Testis (tissue), 3 donors: ENCODE results near the gene PLSCR2. TPM values are rescaled to one million over a fixed set of nuclear protein-coding genes. Genes with fewer than 3 reads are reported as not detected.

Experiments
- DNase-seq: peaks from one replicate; pipeline ENCODE4 v3.0.0-alpha.2; 2019
- H3K27ac ChIP-seq, 2 donors: fragments of 200-600 bp; sonication (generic); one replicate each; pipeline ENCODE4 v1.5.1; 2019
- H3K27me3 ChIP-seq: fragments of 200-600 bp; sonication (generic); one replicate; pipeline ENCODE4 v1.5.1; 2019
- H3K36me3 ChIP-seq: fragments of 200-600 bp; sonication (generic); one replicate; pipeline ENCODE4 v1.5.1; 2017; ENCODE audit warnings: low read depth; ENCODE audit errors: missing control alignments
- H3K4me1 ChIP-seq: fragments of 200-600 bp; sonication (generic); one replicate; pipeline ENCODE4 v1.5.1; 2019
- H3K4me3 ChIP-seq, 2 donors: fragments of 200-600 bp; sonication (generic); one replicate each; pipeline ENCODE4 v1.5.1; 2017 to 2019
- H3K9me3 ChIP-seq: fragments of 200-600 bp; sonication (generic); one replicate; pipeline ENCODE4 v1.5.1; 2017
- CTCF ChIP-seq, 3 experiments: fragments of 450-650 bp in 2 of 3; fragments of 200-600 bp in 1 of 3; sonication (generic) in 1 of 3; IDR thresholded peaks; one replicate each; pipeline ENCODE4 v1.5.1; 2016 to 2019; ENCODE audit warnings: antibody characterized with exemption in 3 of 3, mild to moderate bottlenecking in 2 of 3, moderate library complexity in 1 of 3
- POLR2A ChIP-seq: fragments of 450-650 bp; IDR thresholded peaks from one replicate; pipeline ENCODE4 v1.6.1; 2017; ENCODE audit warnings: antibody characterized with exemption, mild to moderate bottlenecking, moderate library complexity
- WGBS, 2 donors: methylation state at CpG; one replicate each; pipeline ENCODE4 v1.1.5; 2018; 5-methylcytosine and 5-hydroxymethylcytosine counted together
- intact Hi-C: fragments of 100-400 bp; cut with DNase I; formaldehyde crosslinking; loops from one replicate; pipeline ENCODE4 v1.15.1; 2023; ENCODE audit warnings: low total_unique reads
- polyA plus RNA-seq: library from polyadenylated mRNA; stranded (reverse); fragments of 350-450 nt; fragmentation: Illumina TruSeq; extraction: RNeasy Lipid Tissue Mini Kit (QIAGEN cat#74804); gene quantifications from one replicate; pipeline ENCODE4 v1.2.3, GENCODE V29; 2014; ENCODE audit warnings: low read depth, low replicate concordance; ENCODE audit not compliant: insufficient read depth
- total RNA-seq, 2 donors: library from RNA; depleted of rRNA; stranded (reverse); fragments of >200 nt; gene quantifications; one replicate each; pipeline ENCODE4 v1.2.3, GENCODE V29; 2016

The PLSCR2 gene
- total and polyA plus RNA-seq, 3 donors from 2014 or later: 6.5 to 34.8 (median 9.4) TPM

- Histone ChIP-seq H3K27me3 (no peaks in the 10 kb centered on the region), H3K9me3 (no peaks in the 10 kb centered on the region), H3K4me3 (no peak overlapping the region), H3K27ac (no peak overlapping the region), H3K4me1 (peaks cover 4% of the 10 kb centered on the region), H3K36me3 (no peaks in the 10 kb centered on the region)
- WGBS, 2 donors: 74 to 76% methylated on average over 6 of the region's 6 CpGs
- no peak for TF ChIP-seq POLR2A
- TF ChIP-seq CTCF (IDR thresholded peaks at IDR 0.05): no peak
- DNase-seq: no peak
- intact Hi-C loops: no loop called here
These were observed 3.5 kb downstream of the PLSCR2 start for GRCh38 chr3:146465693-146466465.

- 81% methylated on average over 1 of the region's 1 CpG for WGBS, 2 donors
- TF ChIP-seq POLR2A: no peak
These were observed 4.6 kb downstream of the PLSCR2 start for GRCh38 chr3:146464783-146465182.

GRCh38 chr3:146464005-146464595 lies 5.3 kb downstream of the PLSCR2 start:
- WGBS, 2 donors: 91 to 92% methylated on average over 2 of the region's 2 CpGs
- Histone ChIP-seq H3K9me3 (no peaks in the 10 kb centered on the region), H3K27ac (no peak overlapping the region), H3K4me3 (no peak overlapping the region), H3K27me3 (no peaks in the 10 kb centered on the region), H3K36me3 (no peaks in the 10 kb centered on the region), H3K4me1 (peaks cover 4% of the 10 kb centered on the region)
- intact Hi-C loops: no loop called here
- DNase-seq: no peak
- TF ChIP-seq CTCF (IDR thresholded peaks at IDR 0.05): no peak
- no peak for TF ChIP-seq POLR2A

More at GRCh38 chr3:146464783-146465182, 4.6 kb downstream of the PLSCR2 start:
- Histone ChIP-seq H3K36me3 (no peaks in the 10 kb centered on the region), H3K27ac (no peak overlapping the region), H3K9me3 (no peaks in the 10 kb centered on the region), H3K4me3 (no peak overlapping the region), H3K4me1 (peaks cover 4% of the 10 kb centered on the region), H3K27me3 (no peaks in the 10 kb centered on the region)
- DNase-seq: no peak
- intact Hi-C loops: no loop called here

- Histone ChIP-seq H3K36me3 (no peaks in the 10 kb centered on the region), H3K27ac (no peak overlapping the region), H3K4me3 (no peak overlapping the region), H3K27me3 (no peaks in the 10 kb centered on the region), H3K4me1 (no peaks in the 10 kb centered on the region), H3K9me3 (no peaks in the 10 kb centered on the region)
- no peak for TF ChIP-seq CTCF (IDR thresholded peaks at IDR 0.05)
- no peak for TF ChIP-seq POLR2A
- intact Hi-C loops: no loop called here
- 91% methylated on average over 3 of the region's 3 CpGs for WGBS, 2 donors
- DNase-seq: no peak
These were observed 14.6 kb downstream of the PLSCR2 start for GRCh38 chr3:146454796-146455195.

GRCh38 chr3:146449613-146450012 lies 19.7 kb downstream of the PLSCR2 start:
- intact Hi-C loops: no loop called here
- Histone ChIP-seq H3K36me3 (no peaks in the 10 kb centered on the region), H3K27me3 (no peaks in the 10 kb centered on the region), H3K4me1 (no peaks in the 10 kb centered on the region), H3K27ac (no peak overlapping the region), H3K4me3 (no peak overlapping the region), H3K9me3 (no peaks in the 10 kb centered on the region)
- TF ChIP-seq POLR2A (no peak), CTCF (IDR thresholded peaks at IDR 0.05) (no peak)
- no peak for DNase-seq
